MM.1S (cell line): ENCODE results near the gene FOXO1.

Source experiments
- DNase-seq: peaks from one replicate; pipeline ENCODE4 v3.0.0-alpha.2; 2015
- H2AFZ ChIP-seq: fragments of 300-600 bp; sonication (generic); 2 replicates; pipeline ENCODE4 v1.6.0; 2016; ENCODE audit warnings: antibody characterized with exemption, low read length
- H3F3A ChIP-seq: fragments of 300-600 bp; sonication (generic); 2 replicates; pipeline ENCODE4 v1.6.1; 2016; ENCODE audit warnings: mild to moderate bottlenecking, antibody characterized with exemption, low read length, moderate library complexity, mixed read lengths; ENCODE audit not compliant: insufficient read depth
- H3K27ac ChIP-seq: fragments of 300-600 bp; sonication (generic); 2 replicates; pipeline ENCODE4 v1.5.1; 2016; ENCODE audit warnings: mild to moderate bottlenecking, low read length
- H3K27me3 ChIP-seq: fragments of 300-600 bp; sonication (generic); replicated peaks from 2 replicates; pipeline ENCODE4 v1.6.0; 2016; ENCODE audit warnings: low read length; ENCODE audit not compliant: insufficient read depth
- H3K36me3 ChIP-seq: fragments of 300-600 bp; sonication (generic); replicated peaks from 2 replicates; pipeline ENCODE4 v1.6.1; 2016; ENCODE audit warnings: mild to moderate bottlenecking, low read length, mixed read lengths; ENCODE audit not compliant: insufficient read depth
- H3K4me1 ChIP-seq: fragments of 300-600 bp; sonication (generic); 2 replicates; pipeline ENCODE4 v1.6.1; 2016; ENCODE audit warnings: low read length, mixed read lengths
- H3K4me2 ChIP-seq: fragments of 300-600 bp; sonication (generic); 2 replicates; pipeline ENCODE4 v1.6.0; 2016; ENCODE audit warnings: low read depth, low read length
- H3K4me3 ChIP-seq: fragments of 300-600 bp; sonication (generic); 2 replicates; pipeline ENCODE4 v1.5.1; 2016; ENCODE audit warnings: low read length, mixed read lengths
- H3K79me2 ChIP-seq: fragments of 300-600 bp; sonication (generic); 2 replicates; pipeline ENCODE4 v1.6.1; 2016; ENCODE audit warnings: mixed run types, low read length, mixed read lengths
- H3K9ac ChIP-seq: fragments of 300-600 bp; sonication (generic); 2 replicates; pipeline ENCODE4 v1.6.1; 2016; ENCODE audit warnings: low read length, mixed read lengths
- H3K9me2 ChIP-seq: fragments of 300-600 bp; sonication (generic); replicated peaks from 2 replicates; pipeline ENCODE4 v1.6.1; 2016; ENCODE audit warnings: mild to moderate bottlenecking, low read length, mixed read lengths; ENCODE audit not compliant: insufficient read depth
- H3K9me3 ChIP-seq: fragments of 300-600 bp; sonication (generic); replicated peaks from 2 replicates; pipeline ENCODE4 v1.6.1; 2016; ENCODE audit warnings: mild to moderate bottlenecking, low read length, mixed read lengths; ENCODE audit not compliant: insufficient read depth
- H4K20me1 ChIP-seq: fragments of 300-600 bp; sonication (generic); 2 replicates; pipeline ENCODE4 v1.6.1; 2016; ENCODE audit warnings: mild to moderate bottlenecking, low read length, moderate library complexity, mixed read lengths; ENCODE audit not compliant: insufficient read depth
- CTCF ChIP-seq: fragments of 300-600 bp; sonication (generic); IDR thresholded peaks from 2 replicates; pipeline ENCODE4 v1.5.1; 2016; ENCODE audit warnings: antibody characterized with exemption, low read length, mixed read lengths
- EZH2 ChIP-seq: fragments of 300-600 bp; sonication (generic); optimal IDR thresholded peaks from 2 replicates; pipeline ENCODE3; 2017; ENCODE audit warnings: low read depth, mild to moderate bottlenecking, antibody characterized with exemption, low read length, mixed read lengths
- EZH2phosphoT487 ChIP-seq: fragments of 300-600 bp; sonication (generic); IDR thresholded peaks from 2 replicates; pipeline ENCODE4 v1.6.1; 2018; ENCODE audit warnings: antibody characterized with exemption, low read length

FOXO1 gene

GRCh38 chr13:40572961-40573360, 93.5 kb downstream of the FOXO1 start:
- Histone ChIP-seq H3K27me3 (no peaks in the 10 kb centered on the region), H3K4me1 (no peaks in the 10 kb centered on the region), H3K9me3 (no peaks in the 10 kb centered on the region), H2AFZ (no peak overlapping the region), H3K79me2 (peaks cover 24% of the 10 kb centered on the region), H4K20me1 (no peaks in the 10 kb centered on the region), H3K9me2 (no peaks in the 10 kb centered on the region), H3K4me2 (no peak overlapping the region), H3K27ac (no peak overlapping the region), H3K9ac (no peak overlapping the region), H3K4me3 (no peak overlapping the region), H3F3A (no peaks in the 10 kb centered on the region), H3K36me3 (no peaks in the 10 kb centered on the region)
- DNase-seq = no peak
- TF ChIP-seq CTCF (no peak), EZH2 (no peak), EZH2phosphoT487 (no peak)

GRCh38 chr13:40571338-40571963, 95.0 kb downstream of the FOXO1 start:
- Histone ChIP-seq H3K79me2 (peaks cover 22% of the 10 kb centered on the region), H3F3A (no peaks in the 10 kb centered on the region), H2AFZ (no peak overlapping the region), H3K9me3 (no peaks in the 10 kb centered on the region), H3K4me3 (no peak overlapping the region), H4K20me1 (no peaks in the 10 kb centered on the region), H3K36me3 (no peaks in the 10 kb centered on the region), H3K4me1 (no peaks in the 10 kb centered on the region), H3K9me2 (no peaks in the 10 kb centered on the region), H3K9ac (no peak overlapping the region), H3K27me3 (no peaks in the 10 kb centered on the region), H3K4me2 (no peak overlapping the region), H3K27ac (no peak overlapping the region)
- DNase-seq = no peak
- TF ChIP-seq CTCF = no peak
- TF ChIP-seq EZH2 = no peak

GRCh38 chr13:40570930-40571329, 95.5 kb downstream of the FOXO1 start:
- Histone ChIP-seq H3F3A (no peaks in the 10 kb centered on the region), H3K79me2 (peaks cover 22% of the 10 kb centered on the region), H3K4me1 (no peaks in the 10 kb centered on the region), H3K4me3 (no peak overlapping the region), H3K27ac (no peak overlapping the region), H3K4me2 (no peak overlapping the region), H3K36me3 (no peaks in the 10 kb centered on the region), H3K9me2 (no peaks in the 10 kb centered on the region), H2AFZ (no peak overlapping the region), H4K20me1 (no peaks in the 10 kb centered on the region), H3K9me3 (no peaks in the 10 kb centered on the region), H3K9ac (no peak overlapping the region), H3K27me3 (no peaks in the 10 kb centered on the region)
- TF ChIP-seq CTCF (no peak), EZH2phosphoT487 (no peak), EZH2 (no peak)
- no peak for DNase-seq
